ENCODE measurements around the gene GINS3.
"Not testable (repeated sequence)": the region's sequence is repeated elsewhere in the genome, so short reads cannot be mapped to it uniquely, and the experiment has no call there.

Gene GINS3

GRCh38 chr16:58385218-58385773 lies 7.0 kb upstream of the GINS3 start:
- no peak for DNase-seq (ENCODE audit: extremely low read depth in 1 of 2, low read depth in 1 of 2)

GRCh38 chr16:58389724-58390123 lies 2.5 kb upstream of the GINS3 start:
- DNase-seq (ENCODE audit: extremely low read depth in 1 of 2, low read depth in 1 of 2): no peak

GRCh38 chr16:58393138-58393504 lies 850 bp downstream of the GINS3 start:
- DNase-seq (ENCODE audit: extremely low read depth in 1 of 2, low read depth in 1 of 2): no peak

GRCh38 chr16:58396897-58397296 lies 4.6 kb downstream of the GINS3 start:
- not testable (repeated sequence) for DNase-seq (ENCODE audit: extremely low read depth in 1 of 2, low read depth in 1 of 2)

GRCh38 chr16:58399718-58400633 lies 7.7 kb downstream of the GINS3 start:
- DNase-seq (ENCODE audit: extremely low read depth in 1 of 2, low read depth in 1 of 2): no peak

GRCh38 chr16:58401305-58401704 lies 9.0 kb downstream of the GINS3 start:
- not testable (repeated sequence) for DNase-seq (ENCODE audit: extremely low read depth in 1 of 2, low read depth in 1 of 2)

GRCh38 chr16:58402796-58403195 lies 10.5 kb downstream of the GINS3 start:
- DNase-seq (ENCODE audit: extremely low read depth in 1 of 2, low read depth in 1 of 2): no peak

GRCh38 chr16:58409316-58409973 lies 17.2 kb downstream of the GINS3 start:
- no peak for DNase-seq (ENCODE audit: extremely low read depth in 1 of 2, low read depth in 1 of 2)

- DNase-seq (ENCODE audit: extremely low read depth in 1 of 2, low read depth in 1 of 2): no peak
Measured at GRCh38 chr16:58411336-58411735, 19.1 kb downstream of the GINS3 start.

- DNase-seq (ENCODE audit: extremely low read depth in 1 of 2, low read depth in 1 of 2): no peak
Measured at GRCh38 chr16:58411736-58412614, 19.7 kb downstream of the GINS3 start.

GRCh38 chr16:58412615-58412970 lies 20.3 kb downstream of the GINS3 start:
- DNase-seq (ENCODE audit: extremely low read depth in 1 of 2, low read depth in 1 of 2): not testable (repeated sequence)

- no peak for DNase-seq (ENCODE audit: extremely low read depth in 1 of 2, low read depth in 1 of 2)
Measured at GRCh38 chr16:58413359-58413758, 21.1 kb downstream of the GINS3 start.

- no peak for DNase-seq (ENCODE audit: extremely low read depth in 1 of 2, low read depth in 1 of 2)
Measured at GRCh38 chr16:58415003-58415402, 22.7 kb downstream of the GINS3 start.

- not testable (repeated sequence) for DNase-seq (ENCODE audit: extremely low read depth in 1 of 2, low read depth in 1 of 2)
Measured at GRCh38 chr16:58415961-58416360, 23.7 kb downstream of the GINS3 start.

GRCh38 chr16:58417035-58417434 lies 24.8 kb downstream of the GINS3 start:
- DNase-seq (ENCODE audit: extremely low read depth in 1 of 2, low read depth in 1 of 2): no peak

- no peak for DNase-seq (ENCODE audit: extremely low read depth in 1 of 2, low read depth in 1 of 2)
Measured at GRCh38 chr16:58417600-58417999, 25.3 kb downstream of the GINS3 start.

GRCh38 chr16:58418026-58418425 lies 25.8 kb downstream of the GINS3 start:
- DNase-seq (ENCODE audit: extremely low read depth in 1 of 2, low read depth in 1 of 2): no peak

GRCh38 chr16:58418601-58419000 lies 26.3 kb downstream of the GINS3 start:
- DNase-seq (ENCODE audit: extremely low read depth in 1 of 2, low read depth in 1 of 2): no peak

- no peak for DNase-seq (ENCODE audit: extremely low read depth in 1 of 2, low read depth in 1 of 2)
Measured at GRCh38 chr16:58419241-58419990, 27.1 kb downstream of the GINS3 start.

GRCh38 chr16:58421059-58421458 lies 28.8 kb downstream of the GINS3 start:
- DNase-seq (ENCODE audit: extremely low read depth in 1 of 2, low read depth in 1 of 2): no peak

All from stimulated activated CD8-positive, alpha-beta memory T cell treated with anti-CD3 and anti-CD28 coated beads, Interleukin-7, amount 100 ng/mL, for 48 hours (primary cell).